Brain microvascular endothelial cell (primary cell): Measurements from ENCODE around the gene ACSF2.

Experiments
- DNase-seq: peaks from one replicate; pipeline ENCODE4 v3.0.0-alpha.2; 2020
- H3K27ac ChIP-seq: fragments of 250-450 bp; sonication (Bioruptor Pico); 2 replicates; pipeline ENCODE4 v1.5.1; 2020; ENCODE audit warnings: mild to moderate bottlenecking, moderate library complexity
- H3K27me3 ChIP-seq: fragments of 250-450 bp; sonication (Bioruptor Pico); replicated peaks from 2 replicates; pipeline ENCODE4 v1.5.1; 2020; ENCODE audit warnings: mild to moderate bottlenecking
- H3K36me3 ChIP-seq: fragments of 250-450 bp; sonication (Bioruptor Pico); replicated peaks from 2 replicates; pipeline ENCODE4 v1.5.1; 2020; ENCODE audit warnings: mild to moderate bottlenecking
- H3K4me3 ChIP-seq: 2 replicates; pipeline ENCODE4 v1.5.1; 2011; ENCODE audit warnings: low read depth, mild to moderate bottlenecking, control low read depth, low read length, moderate library complexity
- in situ Hi-C: cut with HindIII; loops from 2 replicates; pipeline ENCODE4 v1.10.0; 2017; ENCODE audit warnings: low sequenced_read_pairs, low pct_ligation_motif_present
- TF ChIP-seq, protein P1 (sequence below): IDR thresholded peaks from 2 replicates; pipeline ENCODE4 v1.5.1; 2011; ENCODE audit warnings: low read depth, mild to moderate bottlenecking, moderate library complexity, low read length, control low read depth, inconsistent platforms; ENCODE audit errors: missing control alignments

The ACSF2 gene

DNA sequence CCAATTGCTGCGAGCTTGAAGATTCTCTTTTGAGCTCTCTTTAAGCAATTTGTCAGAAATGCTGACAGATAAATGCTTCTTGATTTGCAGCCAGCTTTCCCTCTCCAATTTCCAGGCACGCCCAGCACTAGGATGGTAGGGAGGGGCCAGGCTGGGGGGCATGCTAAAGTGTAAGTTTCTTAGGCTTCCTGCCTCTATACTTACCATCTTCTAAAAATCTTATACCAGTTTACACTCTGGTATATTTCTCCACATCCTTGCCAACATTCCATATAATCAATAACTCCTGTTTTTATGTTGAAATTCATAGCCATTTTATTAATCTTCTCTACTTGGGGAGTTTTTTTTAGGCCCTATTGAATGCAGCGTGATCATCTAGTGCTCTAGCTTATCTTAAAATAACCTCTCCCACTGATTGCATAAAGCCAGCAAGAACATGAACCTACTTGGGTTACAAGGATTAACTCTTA is 17.5 kb downstream of the ACSF2 start:
- H3K27ac ChIP-seq: no peak overlapping the region
- in situ Hi-C loops: no loop called here
- no peak for DNase-seq
- H3K36me3 ChIP-seq: no peaks in the 10 kb centered on the region
- TF ChIP-seq, protein P1, sequence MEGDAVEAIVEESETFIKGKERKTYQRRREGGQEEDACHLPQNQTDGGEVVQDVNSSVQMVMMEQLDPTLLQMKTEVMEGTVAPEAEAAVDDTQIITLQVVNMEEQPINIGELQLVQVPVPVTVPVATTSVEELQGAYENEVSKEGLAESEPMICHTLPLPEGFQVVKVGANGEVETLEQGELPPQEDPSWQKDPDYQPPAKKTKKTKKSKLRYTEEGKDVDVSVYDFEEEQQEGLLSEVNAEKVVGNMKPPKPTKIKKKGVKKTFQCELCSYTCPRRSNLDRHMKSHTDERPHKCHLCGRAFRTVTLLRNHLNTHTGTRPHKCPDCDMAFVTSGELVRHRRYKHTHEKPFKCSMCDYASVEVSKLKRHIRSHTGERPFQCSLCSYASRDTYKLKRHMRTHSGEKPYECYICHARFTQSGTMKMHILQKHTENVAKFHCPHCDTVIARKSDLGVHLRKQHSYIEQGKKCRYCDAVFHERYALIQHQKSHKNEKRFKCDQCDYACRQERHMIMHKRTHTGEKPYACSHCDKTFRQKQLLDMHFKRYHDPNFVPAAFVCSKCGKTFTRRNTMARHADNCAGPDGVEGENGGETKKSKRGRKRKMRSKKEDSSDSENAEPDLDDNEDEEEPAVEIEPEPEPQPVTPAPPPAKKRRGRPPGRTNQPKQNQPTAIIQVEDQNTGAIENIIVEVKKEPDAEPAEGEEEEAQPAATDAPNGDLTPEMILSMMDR: no peak
- no peaks in the 10 kb centered on the region for H3K27me3 ChIP-seq
- no peak overlapping the region for H3K4me3 ChIP-seq

DNA sequence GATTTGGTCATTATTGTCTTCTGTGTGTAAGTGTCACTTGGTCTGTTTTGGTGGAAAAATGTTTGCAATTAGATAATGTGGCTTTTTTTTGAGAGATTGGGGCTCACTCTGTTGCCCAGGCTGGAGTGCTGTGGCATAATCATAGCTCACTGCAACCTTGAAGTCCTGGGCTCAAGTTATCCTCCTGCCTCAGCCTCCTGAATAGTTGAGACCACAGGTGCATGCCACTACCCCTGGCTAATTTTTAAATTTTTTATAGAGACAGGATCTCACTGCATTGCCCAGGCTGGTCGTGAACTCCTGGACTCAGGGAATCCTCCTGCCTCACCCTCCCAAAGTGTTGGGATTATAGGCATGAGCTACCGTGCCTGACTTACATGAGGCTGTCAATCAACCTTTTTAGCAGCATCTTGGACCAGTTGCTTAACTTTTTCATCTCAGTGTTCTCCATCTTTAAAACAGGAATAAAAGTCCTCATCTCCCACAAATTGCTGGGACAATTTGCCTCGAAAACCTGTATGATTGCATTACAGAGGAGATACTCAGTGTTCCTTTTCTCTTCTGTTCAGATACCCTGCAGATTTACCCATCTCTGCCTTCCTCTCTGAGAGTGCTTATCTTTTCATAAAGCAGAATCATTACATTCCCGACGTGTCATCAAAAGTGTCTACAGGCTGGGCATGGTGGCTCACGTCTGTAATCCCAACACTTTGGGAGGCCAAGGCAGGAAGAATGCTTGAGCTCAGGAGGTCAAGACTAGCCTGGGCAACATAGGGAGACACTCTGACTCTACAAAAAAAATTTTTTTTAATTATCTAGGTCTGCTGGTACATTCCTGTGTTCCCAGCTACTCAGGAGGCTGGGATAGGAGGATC is 19.1 kb downstream of the ACSF2 start:
- TF ChIP-seq, protein P1: no peak
- Histone ChIP-seq H3K36me3 (no peaks in the 10 kb centered on the region), H3K27me3 (no peaks in the 10 kb centered on the region), H3K27ac (no peak overlapping the region), H3K4me3 (no peak overlapping the region)
- DNase-seq: no peak
- in situ Hi-C loops: no loop called here

DNA sequence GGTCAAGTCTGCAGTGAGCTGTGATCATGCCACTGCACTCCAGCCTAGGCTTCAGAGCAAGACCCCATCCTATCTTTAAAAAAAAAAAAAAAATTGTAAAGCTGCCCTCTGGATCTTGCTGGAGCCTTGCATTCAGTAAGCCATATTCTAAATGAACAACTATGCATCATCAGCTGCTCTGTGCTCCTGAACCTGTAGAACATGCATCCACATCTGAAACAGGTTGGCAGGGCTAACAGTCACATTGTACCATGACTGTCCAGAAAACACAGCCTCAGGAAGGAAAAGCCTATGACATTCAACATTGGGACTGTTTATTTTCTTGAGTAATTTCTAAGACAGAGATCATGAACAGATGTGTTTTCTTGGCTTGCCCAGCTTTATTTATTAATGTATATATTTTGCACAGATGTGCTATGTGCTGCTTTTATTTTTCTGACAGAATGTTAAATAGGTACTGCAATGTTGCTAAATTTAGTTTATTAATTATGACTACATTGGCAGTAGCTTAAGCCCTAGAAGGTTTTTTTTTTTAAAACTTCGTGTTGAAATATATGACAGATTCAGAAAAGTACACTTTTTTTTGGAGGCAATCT is 19.8 kb downstream of the ACSF2 start:
- H3K36me3 ChIP-seq: no peaks in the 10 kb centered on the region
- no peak overlapping the region for H3K27ac ChIP-seq
- DNase-seq: no peak
- in situ Hi-C loops: no loop called here
- H3K27me3 ChIP-seq: no peaks in the 10 kb centered on the region
- no peak overlapping the region for H3K4me3 ChIP-seq
- TF ChIP-seq, protein P1: no peak

DNA sequence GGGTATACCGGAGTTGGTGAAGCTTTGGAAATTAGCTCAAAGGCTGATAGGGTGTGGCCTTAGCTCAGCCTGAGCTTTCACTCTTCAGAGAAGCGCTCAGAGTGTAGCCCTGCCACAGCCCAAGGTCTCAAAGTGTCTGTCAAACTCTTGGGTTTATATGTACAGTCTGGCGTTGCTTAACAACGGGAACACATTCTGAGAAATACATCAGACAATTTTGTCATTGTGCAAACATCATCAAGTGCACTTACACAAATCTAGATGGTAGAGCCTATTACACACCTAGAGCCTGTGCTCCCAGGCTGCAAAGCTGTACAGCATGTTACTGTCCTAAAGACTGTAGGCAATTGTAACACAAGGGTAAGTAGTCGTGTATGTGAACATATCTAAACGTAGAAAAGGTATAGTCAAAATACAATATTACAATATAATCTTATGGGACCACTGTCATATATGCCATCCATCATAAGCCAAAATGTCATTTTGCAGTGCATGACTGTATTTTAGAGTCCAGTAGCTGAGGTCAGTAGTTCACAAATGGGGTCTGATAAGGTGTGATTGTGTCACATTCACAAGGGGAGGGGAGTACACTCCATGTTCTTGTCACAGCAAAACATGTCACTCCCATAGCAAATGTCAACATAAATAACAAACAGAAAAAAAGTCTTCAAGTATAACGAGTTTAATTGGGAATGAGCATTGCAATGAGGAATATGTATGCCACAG is 22.0 kb downstream of the ACSF2 start:
- TF ChIP-seq, protein P1: no peak
- in situ Hi-C loops: no loop called here
- H3K27me3 ChIP-seq: no peaks in the 10 kb centered on the region
- no peak overlapping the region for H3K4me3 ChIP-seq
- DNase-seq: no peak
- no peak overlapping the region for H3K27ac ChIP-seq
- no peaks in the 10 kb centered on the region for H3K36me3 ChIP-seq

DNA sequence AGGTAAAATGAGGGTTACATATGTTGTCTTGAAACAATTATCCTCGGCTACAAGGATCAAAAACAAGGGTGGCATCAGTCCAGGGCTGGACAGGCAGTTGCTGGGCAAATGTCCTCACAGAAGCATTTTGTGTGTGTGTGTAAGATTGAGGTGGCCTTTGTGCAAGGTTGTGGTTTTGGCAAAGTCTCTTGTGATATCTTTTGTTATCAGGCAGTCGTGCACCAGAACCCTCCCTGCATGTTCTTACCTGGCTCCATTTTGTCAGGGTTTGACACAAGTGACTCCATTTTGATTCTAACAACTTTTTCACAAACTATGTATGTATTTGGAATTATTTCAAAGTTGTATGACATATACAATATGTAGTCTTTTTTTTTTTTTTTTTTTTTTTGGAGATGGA is 22.6 kb downstream of the ACSF2 start:
- in situ Hi-C loops: no loop called here
- no peak for DNase-seq
- TF ChIP-seq, protein P1: no peak

More for the DNA sequence above, 22.6 kb downstream of the ACSF2 start:
- H3K27ac ChIP-seq: no peak overlapping the region
- H3K27me3 ChIP-seq: no peaks in the 10 kb centered on the region
- no peak overlapping the region for H3K4me3 ChIP-seq
- H3K36me3 ChIP-seq: no peaks in the 10 kb centered on the region
